PC-9 (cell line): ENCODE measurements around the gene TUBB2B. TPM values are rescaled to one million over a fixed set of nuclear protein-coding genes. Genes with fewer than 3 reads are reported as not detected.
A peak's percentile ranks its signal among the peaks of the same experiment; 100 is the strongest.

Experiments used
- BruUV-seq: library from RNA; stranded (reverse); fragments of 400-500 nt; replicated peaks from 2 replicates; lab custom pipeline; 2021; lab: Mats Ljungman, UMichigan
- CTCF ChIA-PET: fragments of 300-600 bp; sonication (Branson Sonifier 250); formaldehyde crosslinking; loops from one replicate; lab custom pipeline; 2022; ENCODE audit warnings: antibody characterized with exemption; lab: Charles Lee
- POLR2A ChIA-PET: fragments of 300-600 bp; sonication (Branson Sonifier 250); formaldehyde crosslinking; loops from one replicate; lab custom pipeline; 2022; ENCODE audit warnings: antibody characterized with exemption; ENCODE audit not compliant: unreplicated experiment; lab: Charles Lee
- DNase-seq, 2 experiments: peaks; one replicate each; pipeline versions ENCODE4 v3.0.0 to v3.0.0-alpha.2; 2015 to 2022; ENCODE audit warnings: mixed read lengths in 1 of 2
- H2AFZ ChIP-seq: fragments of 200-600 bp; sonication (generic); 2 replicates; pipeline ENCODE4 v1.8.1; 2017; ENCODE audit warnings: antibody characterized with exemption
- H3F3A ChIP-seq: fragments of 200-600 bp; sonication (generic); 2 replicates; pipeline ENCODE4 v1.8.1; 2017; ENCODE audit warnings: antibody characterized with exemption, mild to moderate bottlenecking, low read depth; ENCODE audit not compliant: insufficient read depth
- H3K27ac ChIP-seq: fragments of 200-600 bp; sonication (generic); 2 replicates; pipeline ENCODE4 v1.6.1; 2016; ENCODE audit warnings: mixed run types
- H3K27me3 ChIP-seq: fragments of 200-600 bp; sonication (generic); 2 replicates; pipeline ENCODE4 v1.6.1; 2016; ENCODE audit warnings: low read depth, mixed run types; ENCODE audit not compliant: insufficient read depth
- H3K36me3 ChIP-seq: fragments of 200-600 bp; sonication (generic); 2 replicates; pipeline ENCODE4 v1.6.1; 2016; ENCODE audit warnings: low read depth, mixed run types
- H3K4me1 ChIP-seq: fragments of 200-600 bp; sonication (generic); replicated peaks from 2 replicates; pipeline ENCODE4 v1.6.1; 2016; ENCODE audit warnings: mixed run types; ENCODE audit not compliant: insufficient read depth
- H3K4me2 ChIP-seq: fragments of 200-600 bp; sonication (generic); 2 replicates; pipeline ENCODE4 v1.6.1; 2017; ENCODE audit warnings: mixed run types
- H3K4me3 ChIP-seq: fragments of 200-600 bp; sonication (generic); 2 replicates; pipeline ENCODE4 v1.6.1; 2016; ENCODE audit warnings: mixed run types
- H3K79me2 ChIP-seq: fragments of 200-600 bp; sonication (generic); 2 replicates; pipeline ENCODE4 v1.6.1; 2017; ENCODE audit warnings: low read depth, mixed run types
- H3K9me2 ChIP-seq: fragments of 200-600 bp; sonication (generic); 2 replicates; pipeline ENCODE4 v1.8.1; 2017; ENCODE audit warnings: mild to moderate bottlenecking; ENCODE audit not compliant: insufficient read depth
- H3K9me3 ChIP-seq: fragments of 200-600 bp; sonication (generic); 2 replicates; pipeline ENCODE4 v1.8.1; 2016; ENCODE audit warnings: low read depth; ENCODE audit not compliant: insufficient read depth
- H4K20me1 ChIP-seq: fragments of 200-600 bp; sonication (generic); 2 replicates; pipeline ENCODE4 v1.8.1; 2017; ENCODE audit not compliant: insufficient read depth
- EZH2 ChIP-seq: fragments of 200-600 bp; sonication (generic); IDR thresholded peaks from 2 replicates; pipeline ENCODE4 v1.8.0; 2017; ENCODE audit warnings: antibody characterized with exemption, low read depth
- intact Hi-C: fragments of 100-400 bp; cut with micrococcal nuclease; formaldehyde crosslinking; loops from one replicate; pipeline ENCODE4 v1.10.0; 2022; ENCODE audit not compliant: unreplicated experiment
- total RNA-seq: library from RNA; stranded (reverse); gene quantifications from 2 replicates; pipeline ENCODE4 v1.2.3, GENCODE V29; 2021
- TF ChIP-seq, protein P1 (sequence below): fragments of 200-600 bp; sonication (generic); conservative IDR thresholded peaks from 2 replicates; pipeline ENCODE4 v1.6.1; 2017; ENCODE audit warnings: mixed run types, antibody characterized with exemption, mild to moderate bottlenecking, moderate library complexity

Gene TUBB2B
- total RNA-seq, 1 experiment from 2014 or later, result 1.3 TPM

DNA sequence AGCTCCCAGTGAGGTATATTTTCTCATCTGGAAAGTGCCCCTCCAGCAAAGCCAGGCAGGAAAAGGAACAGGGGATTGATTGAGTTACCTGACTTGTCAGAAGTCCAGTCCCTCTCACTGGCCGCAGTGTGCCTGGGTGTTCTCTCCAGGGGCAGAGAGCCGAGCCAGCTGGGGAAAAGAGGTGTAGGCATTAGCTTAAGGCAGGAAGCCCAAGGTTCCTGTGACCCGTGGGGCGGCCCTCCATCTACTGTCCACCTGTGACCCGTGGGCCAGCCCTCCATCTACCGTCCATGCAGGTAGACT is 34.0 kb upstream of the TUBB2B start:
- Histone ChIP-seq H3K27me3 (no peaks in the 10 kb centered on the region), H3K4me2 (no peak overlapping the region), H3K4me3 (no peak overlapping the region), H3K27ac (no peak overlapping the region), H3F3A (no peaks in the 10 kb centered on the region), H2AFZ (no peak overlapping the region), H3K36me3 (no peaks in the 10 kb centered on the region), H3K79me2 (peaks cover 35% of the 10 kb centered on the region), H4K20me1 (no peaks in the 10 kb centered on the region; the same call in 1 of the 2 replicates), H3K9me2 (no peaks in the 10 kb centered on the region), H3K9me3 (no peaks in the 10 kb centered on the region), H3K4me1 (0 out of 2 replicates have a peak, but pooled peaks cover 5% of the 10 kb centered on the region)
- ChIA-PET POLR2A (no interaction called here), CTCF (no interaction called here)
- no TSS peak for BruUV-seq
- intact Hi-C loops, result no loop called here
- TF ChIP-seq, protein P1, sequence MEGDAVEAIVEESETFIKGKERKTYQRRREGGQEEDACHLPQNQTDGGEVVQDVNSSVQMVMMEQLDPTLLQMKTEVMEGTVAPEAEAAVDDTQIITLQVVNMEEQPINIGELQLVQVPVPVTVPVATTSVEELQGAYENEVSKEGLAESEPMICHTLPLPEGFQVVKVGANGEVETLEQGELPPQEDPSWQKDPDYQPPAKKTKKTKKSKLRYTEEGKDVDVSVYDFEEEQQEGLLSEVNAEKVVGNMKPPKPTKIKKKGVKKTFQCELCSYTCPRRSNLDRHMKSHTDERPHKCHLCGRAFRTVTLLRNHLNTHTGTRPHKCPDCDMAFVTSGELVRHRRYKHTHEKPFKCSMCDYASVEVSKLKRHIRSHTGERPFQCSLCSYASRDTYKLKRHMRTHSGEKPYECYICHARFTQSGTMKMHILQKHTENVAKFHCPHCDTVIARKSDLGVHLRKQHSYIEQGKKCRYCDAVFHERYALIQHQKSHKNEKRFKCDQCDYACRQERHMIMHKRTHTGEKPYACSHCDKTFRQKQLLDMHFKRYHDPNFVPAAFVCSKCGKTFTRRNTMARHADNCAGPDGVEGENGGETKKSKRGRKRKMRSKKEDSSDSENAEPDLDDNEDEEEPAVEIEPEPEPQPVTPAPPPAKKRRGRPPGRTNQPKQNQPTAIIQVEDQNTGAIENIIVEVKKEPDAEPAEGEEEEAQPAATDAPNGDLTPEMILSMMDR, result no peak
- no peak for TF ChIP-seq EZH2
- no peak for DNase-seq

DNA sequence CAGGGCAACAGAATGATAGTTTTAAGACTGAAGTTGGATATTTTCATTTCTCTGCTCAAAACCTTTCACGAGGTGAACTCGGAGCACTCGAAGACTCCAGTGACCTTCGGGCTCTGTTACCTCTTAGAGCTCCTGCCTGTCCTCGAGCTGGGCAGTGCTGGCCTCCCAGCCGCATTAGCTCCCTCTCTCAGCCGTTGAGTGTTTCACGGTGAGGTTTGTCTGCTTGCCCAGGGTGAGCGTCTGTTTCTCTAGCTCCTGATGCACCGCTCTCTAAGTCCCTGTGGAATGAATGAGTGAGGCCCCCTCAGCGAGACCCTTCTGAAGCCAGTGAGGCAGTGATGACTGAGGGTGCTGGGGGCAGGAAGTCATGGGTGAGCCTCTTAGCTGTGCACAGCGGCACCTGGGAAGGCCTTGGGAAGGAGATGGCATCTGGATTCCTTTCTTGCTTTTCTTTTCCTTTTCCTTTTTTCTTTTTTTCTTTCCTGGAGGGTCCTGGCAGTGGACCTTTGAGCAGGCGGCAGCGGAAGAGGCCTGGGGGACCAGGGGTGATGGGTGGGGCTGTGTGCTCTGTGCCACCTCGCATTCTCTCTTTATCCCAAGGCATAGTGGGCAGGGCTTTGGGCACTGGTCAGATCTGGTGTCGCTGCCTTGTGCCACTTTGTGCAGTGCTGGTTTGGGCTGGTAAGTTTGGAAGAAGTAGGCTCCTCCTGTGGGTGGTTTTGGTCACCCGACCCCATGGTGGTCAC is 33.5 kb upstream of the TUBB2B start:
- DNase-seq, result no peak
- no peaks in the 10 kb centered on the region for H3K27me3 ChIP-seq
- H3K4me2 ChIP-seq, result peak overlapping the region; percentile 53; the same call in 1 of the 2 replicates
- peaks cover 35% of the 10 kb centered on the region for H3K79me2 ChIP-seq
- intact Hi-C loops, result no loop called here
- H3K36me3 ChIP-seq, result no peaks in the 10 kb centered on the region
- TF ChIP-seq, protein P1, result no peak
- no peak for TF ChIP-seq EZH2
- no TSS peak for BruUV-seq
- H2AFZ ChIP-seq, result no peak overlapping the region
- no peak overlapping the region for H3K27ac ChIP-seq
- CTCF ChIA-PET, result interaction anchor here (0.7 kb wide), 1 partner anchor 479 kb away, joined by 6 read pairs; no protein-coding TSS in a partner anchor
- no peaks in the 10 kb centered on the region for H3K9me3 ChIP-seq
- no peak overlapping the region for H3K4me3 ChIP-seq
- POLR2A ChIA-PET, result interaction anchor here (0.6 kb wide), 1 partner anchor 106 kb away, joined by 4 read pairs; no protein-coding TSS in a partner anchor
- H3K4me1 ChIP-seq, result 0 out of 2 replicates have a peak, but pooled peaks cover 5% of the 10 kb centered on the region
- no peaks in the 10 kb centered on the region for H3K9me2 ChIP-seq
- H4K20me1 ChIP-seq, result no peaks in the 10 kb centered on the region; the same call in 1 of the 2 replicates
- no peaks in the 10 kb centered on the region for H3F3A ChIP-seq

- Histone ChIP-seq H3K27me3 (no peaks in the 10 kb centered on the region), H3K9me3 (no peaks in the 10 kb centered on the region), H3K36me3 (no peaks in the 10 kb centered on the region), H3K4me1 (0 out of 2 replicates have a peak, but pooled peaks cover 5% of the 10 kb centered on the region), H4K20me1 (no peaks in the 10 kb centered on the region; the same call in 1 of the 2 replicates), H3K79me2 (peaks cover 35% of the 10 kb centered on the region), H3F3A (no peaks in the 10 kb centered on the region), H2AFZ (no peak overlapping the region), H3K4me2 (peak overlapping the region; percentile 53), H3K27ac (no peak overlapping the region), H3K4me3 (no peak overlapping the region), H3K9me2 (no peaks in the 10 kb centered on the region)
- ChIA-PET POLR2A (interaction anchor here (0.6 kb wide), 1 partner anchor 105 kb away, joined by 4 read pairs; no protein-coding TSS in a partner anchor), CTCF (interaction anchor here (0.7 kb wide), 1 partner anchor 480 kb away, joined by 6 read pairs; no protein-coding TSS in a partner anchor)
- no TSS peak for BruUV-seq
- TF ChIP-seq, protein P1, result no peak
- no peak for TF ChIP-seq EZH2
- intact Hi-C loops, result no loop called here
- no peak for DNase-seq
These were observed 32.8 kb upstream of the TUBB2B start for GRCh38 chr6:3260296-3260695.
